HCT116 (cell line): Measurements from ENCODE around the gene DPY19L3. TPM values are rescaled to one million over a fixed set of nuclear protein-coding genes. Genes with fewer than 3 reads are reported as not detected.

Experiments
- ATAC-seq: fragments of 200-7000 bp; cut with Tn5 transposase; 2 replicates; pipeline ENCODE4 v1.9.1; 2020; ENCODE audit warnings: mild to moderate bottlenecking, moderate library complexity
- BruUV-seq: library from RNA; stranded (reverse); fragments of 400-500 nt; replicated peaks from 2 replicates; lab custom pipeline; 2021; lab: Mats Ljungman, UMichigan
- CTCF ChIA-PET: fragments of 300-600 bp; sonication (Branson Sonifier 250); formaldehyde crosslinking; loops from one replicate; lab custom pipeline; 2021; ENCODE audit warnings: antibody characterized with exemption; lab: Charles Lee
- POLR2A ChIA-PET: fragments of 300-600, 350-600 bp; sonication (Branson Sonifier 250); formaldehyde crosslinking; loops from one replicate; lab custom pipeline; 2021; ENCODE audit warnings: antibody characterized with exemption; lab: Charles Lee
- RAD21 ChIA-PET, 2 experiments: fragments of 300-600 bp; sonication (Branson Sonifier 250); formaldehyde crosslinking; loops; one replicate each; lab custom pipeline; 2023; ENCODE audit warnings: low total read pairs in 2 of 2; ENCODE audit not compliant: uncharacterized antibody in 2 of 2, unreplicated experiment in 2 of 2, low non-redundant PET in 1 of 2; lab: Charles Lee
- DNase-seq: peaks from one replicate; pipeline ENCODE4 v3.0.0-alpha.2; 2010; ENCODE audit warnings: low read depth, low spot score
- H2AFZ ChIP-seq: fragments of 200-600 bp; shearing (Covaris generic), sonication (generic); 2 replicates; pipeline ENCODE4 v1.6.1; 2017; ENCODE audit warnings: low read depth, mixed run types, mixed read lengths, antibody characterized with exemption, low read length; ENCODE audit not compliant: poor library complexity, severe bottlenecking
- H3K27ac ChIP-seq: 2 replicates; pipeline ENCODE4 v1.5.1; 2012; ENCODE audit warnings: low read depth, low read length
- H3K27me3 ChIP-seq: fragments of 200-600 bp; sonication (generic); 2 replicates; pipeline ENCODE4 v1.6.1; 2016; ENCODE audit warnings: mixed run types, low read length, mixed read lengths; ENCODE audit not compliant: insufficient read depth
- H3K36me3 ChIP-seq, 2 experiments: fragments of 200-500 bp in 1 of 2; fragments of 200-600 bp in 1 of 2; sonication (Bioruptor generic) in 1 of 2; sonication (generic) in 1 of 2; 2 replicates each; pipeline versions ENCODE4 v1.5.1 to v1.6.1; 2014 to 2016; ENCODE audit warnings: low read length in 2 of 2, inconsistent platforms in 1 of 2, mixed read lengths in 1 of 2, mixed run types in 1 of 2; ENCODE audit not compliant: insufficient read depth in 2 of 2, control insufficient read depth in 1 of 2
- H3K4me1 ChIP-seq, 2 experiments: fragments of 200-600 bp in 1 of 2; sonication (generic) in 1 of 2; 2 replicates each; pipeline versions ENCODE4 v1.5.1 to v1.6.1; 2012 to 2017; ENCODE audit warnings: low read length in 2 of 2, inconsistent platforms in 1 of 2, mild to moderate bottlenecking in 1 of 2, mixed read lengths in 1 of 2, mixed run types in 1 of 2, moderate library complexity in 1 of 2; ENCODE audit not compliant: insufficient read depth in 2 of 2, control insufficient read depth in 1 of 2
- H3K4me2 ChIP-seq: fragments of 200-600 bp; sonication (generic); 2 replicates; pipeline ENCODE4 v1.6.1; 2017; ENCODE audit warnings: mixed run types, low read length, mixed read lengths
- H3K4me3 ChIP-seq, 2 experiments: fragments of 200-600 bp in 1 of 2; sonication (generic) in 1 of 2; replicated peaks in 1 of 2; 2 replicates each; pipeline ENCODE4 v1.5.1; 2011 to 2016; ENCODE audit warnings: low read length in 2 of 2, control low read depth in 1 of 2, low read depth in 1 of 2, mild to moderate bottlenecking in 1 of 2, mixed read lengths in 1 of 2, mixed run types in 1 of 2
- H3K79me2 ChIP-seq: fragments of 200-600 bp; sonication (generic); 2 replicates; pipeline ENCODE4 v1.6.1; 2017; ENCODE audit warnings: mild to moderate bottlenecking, mixed run types, low read length, moderate library complexity, mixed read lengths; ENCODE audit not compliant: insufficient read depth
- H3K9ac ChIP-seq: fragments of 200-600 bp; sonication (generic); 2 replicates; pipeline ENCODE4 v1.6.1; 2016; ENCODE audit warnings: low read length, mixed read lengths
- H3K9me2 ChIP-seq: fragments of 200-600 bp; sonication (generic), shearing (Covaris generic); 2 replicates; pipeline ENCODE4 v1.6.1; 2017; ENCODE audit warnings: mixed run types, mild to moderate bottlenecking, moderate library complexity; ENCODE audit not compliant: insufficient read depth
- H3K9me3 ChIP-seq, 2 experiments: fragments of 200-500 bp in 1 of 2; fragments of 200-600 bp in 1 of 2; sonication (Bioruptor generic) in 1 of 2; sonication (generic) in 1 of 2; 2 replicates each; pipeline ENCODE4 v1.6.1; 2014 to 2017; ENCODE audit warnings: low read length in 2 of 2, mixed read lengths in 2 of 2, inconsistent platforms in 1 of 2, low read depth in 1 of 2, mild to moderate bottlenecking in 1 of 2, mixed run types in 1 of 2, moderate library complexity in 1 of 2; ENCODE audit not compliant: control insufficient read depth in 1 of 2, insufficient read depth in 1 of 2
- H4K20me1 ChIP-seq: fragments of 200-600 bp; sonication (generic), shearing (Covaris generic); 2 replicates; pipeline ENCODE4 v1.6.1; 2017; ENCODE audit warnings: mixed run types, mild to moderate bottlenecking, moderate library complexity; ENCODE audit not compliant: insufficient read depth
- CBX3 ChIP-seq: IDR thresholded peaks from 2 replicates; pipeline ENCODE4 v1.6.1; 2012; ENCODE audit warnings: low read depth
- CEBPB ChIP-seq: IDR thresholded peaks from 2 replicates; pipeline ENCODE4 v1.6.1; 2012; ENCODE audit warnings: low read depth
- EGR1 ChIP-seq: IDR thresholded peaks from 2 replicates; pipeline ENCODE4 v1.6.1; 2012; ENCODE audit warnings: low read depth
- ELF1 ChIP-seq: IDR thresholded peaks from 2 replicates; pipeline ENCODE4 v1.6.1; 2012; ENCODE audit warnings: low read depth, borderline replicate concordance
- EZH2 ChIP-seq: fragments of 200-600 bp; sonication (generic); IDR thresholded peaks from 2 replicates; pipeline ENCODE4 v1.6.1; 2017; ENCODE audit warnings: antibody characterized with exemption, mixed run types
- EZH2phosphoT487 ChIP-seq: fragments of 200-600 bp; IDR thresholded peaks from 2 replicates; pipeline ENCODE4 v1.6.1; 2018; ENCODE audit warnings: antibody characterized with exemption, borderline replicate concordance
- JUND ChIP-seq: IDR thresholded peaks from 2 replicates; pipeline ENCODE4 v1.6.1; 2012
- POLR2AphosphoS5 ChIP-seq: IDR thresholded peaks from 2 replicates; pipeline ENCODE4 v1.6.1; 2011; ENCODE audit warnings: mild to moderate bottlenecking, low read depth, low read length, moderate library complexity
- RAD21 ChIP-seq: IDR thresholded peaks from 2 replicates; pipeline ENCODE4 v1.6.1; 2012; ENCODE audit warnings: low read depth, mild to moderate bottlenecking
- REST ChIP-seq: IDR thresholded peaks from 2 replicates; pipeline ENCODE4 v1.6.1; 2012; ENCODE audit warnings: low read depth
- SIN3A ChIP-seq: IDR thresholded peaks from 2 replicates; pipeline ENCODE4 v1.6.1; 2012; ENCODE audit warnings: low read depth
- SP1 ChIP-seq: IDR thresholded peaks from 2 replicates; pipeline ENCODE4 v1.6.1; 2012; ENCODE audit warnings: low read depth
- SRF ChIP-seq: IDR thresholded peaks from 2 replicates; pipeline ENCODE4 v1.6.1; 2012; ENCODE audit warnings: low read depth
- TCF7L2 ChIP-seq: IDR thresholded peaks from 2 replicates; pipeline ENCODE4 v1.7.0; 2011; ENCODE audit warnings: borderline replicate concordance, inconsistent platforms; ENCODE audit not compliant: insufficient read depth, insufficient read length; ENCODE audit errors: extremely low read depth
- ZFX ChIP-seq: fragments of 450-650 bp; IDR thresholded peaks from 2 replicates; pipeline ENCODE4 v1.6.1; 2017
- ZNF274 ChIP-seq: fragments of 200-500 bp; sonication (Bioruptor generic); IDR thresholded peaks from 2 replicates; pipeline ENCODE4 v1.6.1; 2014; ENCODE audit warnings: mild to moderate bottlenecking, low read depth, low read length, inconsistent platforms
- intact Hi-C: fragments of 100-400 bp; cut with micrococcal nuclease; formaldehyde crosslinking; loops from 2 replicates; pipeline ENCODE4 v1.10.0; 2022
- total RNA-seq: library from RNA; stranded (reverse); gene quantifications from one replicate; pipeline ENCODE4 v1.2.1, GENCODE V29; 2021; ENCODE audit not compliant: unreplicated experiment
- TF ChIP-seq, protein P1 (sequence below), 3 experiments: fragments of 200-600 bp in 1 of 3; sonication (generic) in 1 of 3; IDR thresholded peaks in 2 of 3; conservative IDR thresholded peaks in 1 of 3; 2 replicates each; pipeline ENCODE4 v1.5.1; 2012 to 2017; ENCODE audit warnings: low read depth in 2 of 3, low read length in 2 of 3, antibody characterized with exemption in 1 of 3, borderline replicate concordance in 1 of 3, control low read depth in 1 of 3, mild to moderate bottlenecking in 1 of 3, mixed read lengths in 1 of 3, mixed run types in 1 of 3, moderate library complexity in 1 of 3; ENCODE audit not compliant: insufficient read depth in 1 of 3
- TF ChIP-seq, protein P2 (sequence below): IDR thresholded peaks from 2 replicates; pipeline ENCODE4 v1.6.1; 2012

The DPY19L3 gene
- total RNA-seq, 1 experiment from 2014 or later = 14.5 TPM

GRCh38 chr19:32367948-32368536 is 37.5 kb upstream of the DPY19L3 start (continued):
- no peak for TF ChIP-seq REST
- TF ChIP-seq ELF1 = no peak
- TF ChIP-seq CEBPB = no peak
- TF ChIP-seq SP1 = no peak
- no peak for TF ChIP-seq ZNF274
- TF ChIP-seq EGR1 = no peak
- no peak for TF ChIP-seq JUND
- TF ChIP-seq EZH2 = no peak
- TF ChIP-seq EZH2phosphoT487 = no peak
- TF ChIP-seq ZFX = no peak
- TF ChIP-seq, all 23 proteins: peak for 0

- no TSS peak for BruUV-seq
- no peaks in the 10 kb centered on the region for H3K9me3 ChIP-seq
- peaks cover 18 to 19% of the 10 kb centered on the region in 2 experiments for H3K4me1 ChIP-seq
- no peak overlapping the region for H3K27ac ChIP-seq
- H3K79me2 ChIP-seq = peaks cover 81% of the 10 kb centered on the region
- no peaks in the 10 kb centered on the region for H3K27me3 ChIP-seq
- ATAC-seq (no peak), DNase-seq (no peak)
- no peak overlapping the region for H2AFZ ChIP-seq
- no peak overlapping the region for H3K9ac ChIP-seq
- ChIA-PET RAD21 (no interaction called here), POLR2A (no interaction called here), CTCF (no interaction called here)
- H3K9me2 ChIP-seq = no peaks in the 10 kb centered on the region
- H3K4me2 ChIP-seq = no peak overlapping the region
- no peak overlapping the region for H3K4me3 ChIP-seq
- H4K20me1 ChIP-seq = no peaks in the 10 kb centered on the region; the same call in 1 of the 2 replicates
- intact Hi-C loops = no loop called here
- peaks cover 4 to 19% of the 10 kb centered on the region in 2 experiments; a peak in 3 of 4 replicates for H3K36me3 ChIP-seq
- TF ChIP-seq POLR2AphosphoS5 (no peak), JUND (no peak), REST (no peak), TCF7L2 (no peak), SIN3A (no peak), ZFX (no peak), CBX3 (no peak), CEBPB (no peak), RAD21 (no peak), SRF (no peak)
- TF ChIP-seq, protein P1, sequence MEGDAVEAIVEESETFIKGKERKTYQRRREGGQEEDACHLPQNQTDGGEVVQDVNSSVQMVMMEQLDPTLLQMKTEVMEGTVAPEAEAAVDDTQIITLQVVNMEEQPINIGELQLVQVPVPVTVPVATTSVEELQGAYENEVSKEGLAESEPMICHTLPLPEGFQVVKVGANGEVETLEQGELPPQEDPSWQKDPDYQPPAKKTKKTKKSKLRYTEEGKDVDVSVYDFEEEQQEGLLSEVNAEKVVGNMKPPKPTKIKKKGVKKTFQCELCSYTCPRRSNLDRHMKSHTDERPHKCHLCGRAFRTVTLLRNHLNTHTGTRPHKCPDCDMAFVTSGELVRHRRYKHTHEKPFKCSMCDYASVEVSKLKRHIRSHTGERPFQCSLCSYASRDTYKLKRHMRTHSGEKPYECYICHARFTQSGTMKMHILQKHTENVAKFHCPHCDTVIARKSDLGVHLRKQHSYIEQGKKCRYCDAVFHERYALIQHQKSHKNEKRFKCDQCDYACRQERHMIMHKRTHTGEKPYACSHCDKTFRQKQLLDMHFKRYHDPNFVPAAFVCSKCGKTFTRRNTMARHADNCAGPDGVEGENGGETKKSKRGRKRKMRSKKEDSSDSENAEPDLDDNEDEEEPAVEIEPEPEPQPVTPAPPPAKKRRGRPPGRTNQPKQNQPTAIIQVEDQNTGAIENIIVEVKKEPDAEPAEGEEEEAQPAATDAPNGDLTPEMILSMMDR (IDR thresholded peaks at IDR 0.05 in 2 of 3, conservative IDR thresholded peaks at IDR 0.05 in 1 of 3; ENCODE audit: borderline replicate concordance in 1 of 3, insufficient read depth in 1 of 3, low read depth in 2 of 3, low read length in 2 of 3) = no peak
- TF ChIP-seq, protein P2, sequence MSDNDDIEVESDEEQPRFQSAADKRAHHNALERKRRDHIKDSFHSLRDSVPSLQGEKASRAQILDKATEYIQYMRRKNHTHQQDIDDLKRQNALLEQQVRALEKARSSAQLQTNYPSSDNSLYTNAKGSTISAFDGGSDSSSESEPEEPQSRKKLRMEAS = no peak
Observed at GRCh38 chr19:32368787-32369186, 36.8 kb upstream of the DPY19L3 start.
